Putamen (tissue), 1 donor: ENCODE measurements around the gene RTL1.

Experiments
- DNase-seq: peaks from one replicate; pipeline ENCODE4 v3.0.0-alpha.2; 2016; ENCODE audit warnings: low spot score

RTL1 gene

GRCh38 chr14:100881211-100882025, 22.1 kb downstream of the RTL1 start:
- no peak for DNase-seq

DNA sequence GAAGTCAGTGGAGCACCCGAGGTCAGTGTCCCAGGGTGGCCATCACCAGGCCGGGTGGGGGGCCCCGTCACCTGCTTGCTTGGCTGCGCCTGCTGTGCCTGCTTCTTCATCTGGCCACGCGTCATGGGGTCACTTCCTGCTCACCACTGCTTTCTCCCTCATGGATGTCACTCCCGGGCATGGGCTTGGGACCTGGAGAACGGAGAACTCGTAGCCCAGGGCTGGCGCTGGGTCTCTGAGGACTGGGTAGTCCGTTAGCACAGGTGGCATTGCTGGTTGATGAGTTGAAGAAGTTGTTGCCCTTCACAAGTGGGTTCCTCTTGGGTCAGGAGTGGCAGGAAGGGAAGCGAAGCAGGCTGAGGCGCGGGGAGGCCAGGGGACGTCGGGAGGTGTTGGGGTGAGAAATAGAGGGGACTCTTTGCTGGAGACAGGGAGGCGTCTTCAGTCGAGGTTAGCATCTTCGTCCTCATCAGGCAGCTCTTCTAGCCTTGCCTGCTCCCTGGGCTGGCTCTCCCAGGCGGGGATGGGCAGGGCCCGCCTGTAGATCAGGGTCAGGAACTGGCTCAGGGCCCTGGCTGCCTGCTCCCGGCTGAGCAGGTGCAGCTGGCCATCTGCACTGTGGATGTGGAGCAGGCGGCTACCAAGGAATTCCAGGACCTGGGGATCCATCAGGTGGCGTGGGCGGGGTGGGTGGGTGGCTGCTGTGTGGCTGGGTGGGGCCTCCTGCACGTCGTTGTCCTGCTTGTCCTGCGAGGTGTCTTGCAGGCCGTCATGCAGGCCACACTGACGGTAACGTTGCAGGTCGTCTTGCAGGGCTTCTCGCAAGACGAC, 23.0 kb downstream of the RTL1 start:
- no peak for DNase-seq

DNA sequence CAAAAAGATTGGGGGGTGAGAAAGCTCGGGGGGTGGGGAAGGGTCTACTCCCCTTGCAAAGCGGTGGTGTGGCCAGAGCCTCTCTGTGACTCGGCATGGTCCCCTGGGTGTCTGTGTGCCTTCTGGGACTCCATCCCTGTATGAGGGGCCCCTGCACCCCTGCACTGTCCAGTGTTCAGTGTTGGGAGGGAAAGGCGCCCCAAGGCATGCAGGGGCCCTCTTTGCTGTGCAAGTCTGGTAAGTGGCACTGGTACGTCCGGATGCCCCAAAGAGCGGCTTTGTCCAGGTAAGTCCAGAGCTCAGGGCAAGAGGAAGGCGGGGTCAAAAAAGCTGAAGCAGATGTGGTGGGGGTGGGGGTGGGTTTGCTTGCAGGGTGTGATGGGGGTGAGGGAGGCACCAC, 23.7 kb downstream of the RTL1 start:
- no peak for DNase-seq

GRCh38 chr14:100879194-100879593, 24.3 kb downstream of the RTL1 start:
- DNase-seq: no peak

- no peak for DNase-seq
Measured at GRCh38 chr14:100878271-100879146, 25.0 kb downstream of the RTL1 start.

DNA sequence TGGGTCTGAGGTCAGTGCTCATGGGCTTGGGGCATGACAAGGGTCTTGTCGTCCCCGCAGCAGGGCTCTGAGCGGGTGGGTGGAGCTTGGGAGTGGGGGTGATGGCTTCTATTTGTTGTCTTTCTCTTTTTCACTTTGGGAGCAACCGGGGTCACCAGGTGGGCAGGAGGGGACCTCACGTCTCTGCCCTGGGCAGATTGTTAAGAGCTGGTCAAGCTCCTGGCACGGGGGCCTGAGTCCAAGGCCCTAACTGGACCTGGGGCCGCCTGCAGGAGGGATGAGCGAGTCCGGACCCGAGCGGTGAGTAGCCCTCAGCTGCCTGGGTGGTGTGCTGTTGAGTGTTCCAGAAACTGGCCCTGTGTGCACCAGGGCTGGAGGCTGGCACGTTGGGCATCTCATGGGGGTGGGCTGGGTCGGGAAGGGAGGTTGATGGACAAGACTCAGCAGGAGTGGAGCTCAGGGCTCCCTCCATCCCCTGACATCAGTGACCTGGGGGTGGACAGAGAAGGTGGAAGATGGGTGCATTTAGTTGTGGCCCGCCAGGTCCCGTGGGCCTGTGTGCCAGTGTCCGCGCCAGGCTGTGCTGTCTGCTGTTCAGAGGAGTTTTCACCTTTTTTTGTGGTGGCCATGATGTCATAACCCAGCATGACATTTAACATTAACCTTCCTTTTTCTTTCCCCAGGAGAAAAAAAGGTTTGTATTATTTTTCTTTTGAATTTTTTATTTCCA, 27.5 kb downstream of the RTL1 start:
- no peak for DNase-seq

DNA sequence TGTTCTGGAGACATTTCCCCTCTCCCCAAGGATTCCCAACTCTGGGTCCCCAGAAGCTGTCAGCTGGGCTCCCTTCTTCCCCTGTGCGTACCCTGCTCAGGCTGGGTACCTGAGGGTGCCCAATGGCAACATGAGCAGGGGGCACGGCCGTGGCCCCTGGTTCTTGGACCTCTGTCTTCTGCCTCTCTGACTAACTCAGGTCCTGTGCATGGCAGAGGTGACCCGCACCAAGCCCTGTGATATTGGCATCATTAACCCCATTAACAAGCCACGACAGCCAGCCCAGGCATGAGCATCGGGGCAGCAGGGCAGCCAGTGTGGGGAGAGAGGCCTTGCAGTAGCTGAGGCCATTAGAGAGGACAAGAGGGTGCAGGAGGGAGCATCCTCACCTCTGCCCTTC, 28.4 kb downstream of the RTL1 start:
- DNase-seq: no peak

DNA sequence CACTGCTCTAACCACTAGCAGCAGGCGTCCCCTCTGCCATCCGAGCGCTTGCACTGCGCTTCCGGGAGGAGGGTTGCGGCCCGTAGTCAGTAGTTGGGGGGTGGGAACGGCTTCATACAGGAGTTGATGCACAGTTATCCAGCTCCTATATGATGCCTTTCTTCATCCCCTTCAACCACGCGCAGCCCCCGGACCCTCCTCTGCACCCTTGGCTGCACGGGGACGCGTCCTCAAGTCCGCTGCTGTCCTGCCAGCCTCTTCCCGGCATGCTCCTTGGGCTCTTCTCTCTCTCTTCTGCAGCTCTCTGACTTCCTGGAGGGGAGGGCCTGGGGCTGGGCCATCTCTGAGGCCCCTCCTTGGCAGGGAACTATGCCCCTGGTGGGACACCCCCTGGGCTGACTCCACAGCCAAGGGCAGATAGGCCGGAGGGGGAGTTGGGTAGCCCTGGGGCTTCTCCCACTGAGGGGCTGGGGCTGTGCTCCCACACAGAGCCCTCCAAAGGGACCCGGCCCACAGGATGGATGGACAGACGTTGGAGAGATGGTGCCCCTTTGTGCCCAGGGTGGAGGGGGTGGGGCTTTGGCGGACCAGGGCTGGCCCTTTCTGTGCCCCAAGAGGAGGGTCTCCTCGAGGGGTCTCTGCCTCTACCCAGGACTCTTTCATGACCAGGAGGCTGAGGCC, 29.0 kb downstream of the RTL1 start:
- DNase-seq: no peak

GRCh38 chr14:100874051-100874410, 29.5 kb downstream of the RTL1 start:
- no peak for DNase-seq

DNA sequence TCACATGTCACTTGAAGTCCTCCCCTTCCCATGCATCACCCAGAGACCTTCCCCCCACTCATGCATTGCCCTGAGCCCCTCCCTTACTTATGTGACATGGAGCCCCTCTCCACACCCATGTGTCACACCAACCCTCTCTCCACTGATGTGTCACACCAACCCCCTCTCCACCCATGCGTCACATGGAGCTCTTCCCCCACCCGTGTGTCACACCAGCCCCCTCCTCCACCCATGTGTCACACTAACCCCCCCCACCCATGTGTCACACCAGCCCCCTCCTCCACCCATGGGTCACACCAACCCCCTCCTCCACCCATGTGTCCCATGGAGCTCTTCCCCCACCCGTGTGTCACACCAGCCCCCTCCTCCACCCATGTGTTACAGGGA, 30.4 kb downstream of the RTL1 start:
- no peak for DNase-seq

- no peak for DNase-seq
Measured at GRCh38 chr14:100872259-100873095, 31.0 kb downstream of the RTL1 start.

DNA sequence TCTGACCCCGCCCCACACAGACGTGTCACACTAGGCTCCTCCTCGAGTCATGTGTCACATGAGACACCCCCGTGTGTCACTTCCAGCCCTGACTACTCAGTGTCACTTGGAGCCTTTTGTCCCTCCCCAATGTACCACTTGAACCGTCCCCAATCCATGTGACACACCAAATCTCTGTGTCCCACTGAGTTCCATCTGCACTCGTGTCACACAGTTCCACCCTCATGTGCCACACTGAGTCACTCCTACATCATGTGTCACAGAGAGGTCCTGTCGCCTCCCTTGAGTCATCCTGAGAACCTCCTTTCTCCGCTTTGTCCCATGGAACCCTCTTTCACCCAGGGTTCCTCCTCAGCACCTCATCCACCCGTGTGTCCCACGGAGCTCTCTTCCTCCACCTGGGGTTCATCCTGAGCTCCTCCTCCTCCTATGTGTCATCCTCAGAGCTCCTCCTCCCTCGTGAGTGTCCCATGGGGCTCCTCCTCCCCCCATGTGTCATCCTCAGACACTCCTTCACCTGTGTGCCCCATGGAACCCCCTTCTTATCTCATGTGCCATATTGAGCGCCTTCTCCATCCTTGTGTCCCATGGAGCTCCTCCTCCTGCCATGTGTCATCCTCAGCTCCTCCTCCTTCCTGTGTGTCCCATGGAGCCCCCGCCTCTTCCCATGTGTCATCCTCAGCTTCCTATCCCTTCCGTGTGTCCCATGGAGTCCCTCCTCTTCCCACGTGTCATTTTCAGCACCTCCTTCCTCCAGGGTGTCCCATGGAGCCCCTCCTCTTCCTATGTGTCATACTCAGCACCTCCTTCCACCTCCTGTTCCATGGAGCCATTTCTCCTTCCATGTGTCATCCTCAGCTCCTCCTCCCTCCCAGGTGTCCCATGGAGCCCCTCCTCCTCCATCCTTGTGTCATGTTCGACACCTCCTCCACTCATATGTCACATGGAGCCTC, 32.0 kb downstream of the RTL1 start:
- no peak for DNase-seq

GRCh38 chr14:100868621-100869370, 34.7 kb downstream of the RTL1 start:
- no peak for DNase-seq

GRCh38 chr14:100867631-100868315, 35.7 kb downstream of the RTL1 start:
- no peak for DNase-seq

- peak; percentile 45 for DNase-seq
Measured at GRCh38 chr14:100866666-100867630, 36.6 kb downstream of the RTL1 start.
